NCI-H128 (cell line): ENCODE data around the gene COL9A1.
"Not testable (repeated sequence)": the region's sequence is repeated elsewhere in the genome, so short reads cannot be mapped to it uniquely, and the experiment has no call there.

Experiments used
- DNase-seq: peaks from one replicate; lab custom pipeline; 2025; ENCODE audit not compliant: unreplicated experiment; lab: John Stamatoyannopoulos, UW

Gene COL9A1

DNA sequence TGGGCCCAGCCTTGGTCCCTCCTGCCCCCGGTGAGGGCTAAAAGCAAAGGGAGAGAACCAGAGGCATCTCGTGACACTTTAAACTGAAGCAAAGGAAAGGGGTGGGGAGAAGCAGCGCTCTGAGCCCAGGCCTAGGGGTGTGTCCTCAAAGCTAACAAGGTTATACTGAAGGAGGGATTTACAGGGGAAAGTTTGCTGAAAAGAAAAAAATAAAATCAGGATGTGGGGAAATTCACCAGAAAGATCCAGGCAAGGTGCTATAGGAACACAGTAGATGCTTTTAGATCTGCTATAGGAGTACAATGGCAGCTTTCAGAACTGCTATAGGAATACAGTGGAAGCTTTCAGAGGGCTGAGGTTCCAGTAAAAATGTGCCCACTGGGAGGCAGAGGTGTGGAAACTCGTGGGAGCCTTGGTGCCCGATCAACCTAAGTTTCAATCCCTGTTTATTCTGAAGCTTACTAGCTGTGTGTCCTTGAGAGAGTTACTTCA, at the start of gene COL9A1:
Gene COL9A1 (minus strand): TSS at position 51 of the 492 bp plus-strand sequence. CDS start 160 bp downstream, outside the sequence.
- no peak for DNase-seq

DNA sequence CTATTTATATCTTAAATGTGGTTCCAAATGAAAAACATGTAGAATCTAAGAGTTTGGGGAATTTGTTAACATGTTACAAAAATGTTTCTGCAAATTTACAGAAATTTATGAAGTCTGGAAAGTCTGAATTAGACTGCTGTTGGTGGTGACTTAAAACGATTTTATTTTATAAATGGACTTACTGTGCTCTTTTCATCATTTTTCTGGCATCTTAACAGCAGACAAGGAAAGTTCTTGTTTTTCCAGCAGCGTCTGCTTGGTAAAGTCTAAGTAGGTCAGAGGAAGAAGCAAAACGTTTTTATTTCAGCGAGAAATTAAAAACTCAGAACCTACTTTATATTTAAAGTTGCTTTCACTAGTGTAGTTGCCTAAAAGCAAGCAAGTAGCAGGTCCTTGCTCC, 48.6 kb upstream of the COL9A1 start:
- no peak for DNase-seq

DNA sequence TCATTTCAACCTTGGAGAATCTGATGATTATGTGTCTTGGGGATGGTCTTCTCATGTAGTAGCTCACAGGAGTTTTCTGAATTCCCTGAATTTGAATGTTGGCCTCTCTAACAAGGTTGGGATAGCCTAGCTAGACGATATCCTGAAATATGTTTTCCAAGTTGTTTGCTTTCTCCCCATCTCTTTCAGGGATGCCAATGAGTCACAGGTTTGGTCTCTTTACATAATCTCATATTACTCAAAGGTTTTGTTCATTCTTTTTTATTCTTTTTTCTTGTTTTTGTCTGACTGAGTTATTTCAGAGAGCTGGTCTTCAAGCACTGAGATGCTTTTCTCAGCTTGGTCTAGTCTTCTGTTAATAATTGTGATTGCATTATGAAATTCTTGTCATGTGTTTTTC, 42.7 kb upstream of the COL9A1 start:
- no peak for DNase-seq

DNA sequence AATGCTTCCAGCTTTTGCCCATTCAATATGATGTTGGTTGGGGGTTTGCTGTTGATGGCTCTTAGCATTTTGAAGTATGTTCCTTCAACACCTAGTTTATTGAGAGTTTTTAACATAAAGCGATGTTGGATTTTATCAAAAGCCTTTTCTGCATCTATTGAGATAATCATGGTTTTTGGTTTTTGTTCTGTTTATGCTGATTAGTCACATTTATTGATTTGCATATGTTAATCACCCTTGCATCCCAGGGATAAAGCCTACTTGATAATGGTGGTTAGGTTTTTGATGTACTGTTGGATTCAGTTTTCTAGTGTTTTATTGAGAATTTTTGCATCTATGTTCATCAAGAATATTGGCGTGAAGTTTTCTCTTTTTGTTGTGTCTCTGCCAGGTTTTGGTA, 40.4 kb upstream of the COL9A1 start:
- no peak for DNase-seq

DNA sequence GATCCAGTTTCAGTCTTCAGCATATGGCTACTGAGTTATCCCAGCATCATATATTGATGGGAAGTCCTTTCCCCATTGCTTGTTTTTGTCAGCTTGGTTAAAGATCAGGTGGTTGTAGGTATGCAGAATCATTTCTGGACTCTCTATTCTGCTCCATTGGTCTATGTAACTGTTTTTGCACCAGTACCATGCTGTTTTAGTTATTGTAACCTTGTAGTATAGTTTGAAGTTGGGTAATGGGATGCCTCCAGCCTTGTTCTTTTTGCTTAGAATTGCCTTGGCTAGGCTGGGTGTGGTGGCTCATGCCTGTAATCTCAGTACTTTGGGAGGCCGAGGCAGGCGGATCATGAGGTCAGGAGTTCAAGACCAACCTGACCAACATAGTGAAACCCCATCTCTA, 36.9 kb upstream of the COL9A1 start:
- DNase-seq, result not testable (repeated sequence)

DNA sequence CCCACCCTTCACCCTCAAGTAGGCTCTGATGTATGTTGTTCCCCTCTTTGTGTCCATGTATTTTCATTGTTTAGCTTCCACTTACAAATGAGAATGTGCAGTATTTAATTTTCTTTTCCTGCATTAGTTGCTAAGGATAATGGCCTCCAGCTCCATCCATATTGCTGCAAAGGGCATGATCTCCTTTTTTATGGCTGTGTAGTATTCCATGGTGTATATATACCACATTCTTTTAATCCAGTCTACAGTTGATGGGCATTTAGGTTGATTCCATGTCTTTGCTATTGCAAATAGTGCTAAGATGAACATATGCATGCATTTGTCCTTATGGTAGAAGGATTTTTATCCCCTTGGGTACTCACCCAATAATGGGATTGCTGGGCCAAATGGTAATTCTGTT, 35.9 kb upstream of the COL9A1 start:
- no peak for DNase-seq

DNA sequence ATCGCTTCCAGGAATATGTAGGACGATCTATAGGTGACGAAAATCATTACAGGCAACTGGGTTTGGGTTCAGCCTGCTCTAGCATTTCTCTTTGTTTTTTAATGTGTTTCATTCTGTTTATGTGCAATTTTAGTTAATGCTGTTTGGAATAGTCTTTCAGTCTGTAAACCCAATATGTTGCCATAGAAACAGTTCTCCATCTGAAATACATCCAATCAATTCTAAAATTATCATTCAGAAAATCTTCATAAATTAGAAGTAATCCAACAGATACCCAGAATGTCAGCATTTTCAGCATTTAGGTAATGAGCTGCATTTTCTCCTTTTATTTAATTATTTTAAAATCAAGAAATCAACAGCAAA, 34.8 kb upstream of the COL9A1 start:
- DNase-seq, result no peak

DNA sequence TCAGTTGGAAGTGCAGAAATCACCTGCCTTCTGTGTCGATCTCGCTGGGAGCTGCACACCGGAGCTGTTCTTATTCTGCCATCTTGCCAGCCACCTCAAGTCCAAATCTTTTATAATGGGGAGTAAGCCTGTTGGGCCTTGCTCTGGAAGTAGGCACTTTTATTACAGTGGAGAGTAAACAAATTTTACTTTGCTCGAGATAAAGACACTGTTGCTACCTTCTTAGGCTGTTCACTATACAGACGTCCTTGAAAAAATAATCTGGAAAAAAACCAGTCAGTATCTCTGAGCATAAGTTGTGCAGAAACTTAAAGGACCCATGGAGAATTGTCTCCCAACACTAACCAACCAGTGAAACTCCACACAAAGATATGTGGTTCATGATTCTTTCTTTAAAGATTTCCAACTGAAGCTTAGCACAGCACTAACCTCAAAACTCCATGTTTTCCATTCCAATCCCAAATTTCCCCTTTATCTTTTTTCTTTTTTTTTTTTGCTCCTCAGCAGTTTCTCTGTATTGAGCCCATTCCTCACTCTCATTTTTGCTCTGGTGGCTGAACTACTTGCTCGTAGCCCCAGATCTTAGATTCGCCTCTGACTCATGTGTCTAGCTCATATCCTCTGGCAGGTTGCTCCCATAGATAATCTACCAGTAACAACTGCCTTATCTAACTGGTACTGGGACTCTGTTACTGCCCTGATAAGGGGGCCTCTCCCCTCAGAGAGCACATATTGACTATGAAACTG, 34.3 kb upstream of the COL9A1 start:
- DNase-seq, result no peak

DNA sequence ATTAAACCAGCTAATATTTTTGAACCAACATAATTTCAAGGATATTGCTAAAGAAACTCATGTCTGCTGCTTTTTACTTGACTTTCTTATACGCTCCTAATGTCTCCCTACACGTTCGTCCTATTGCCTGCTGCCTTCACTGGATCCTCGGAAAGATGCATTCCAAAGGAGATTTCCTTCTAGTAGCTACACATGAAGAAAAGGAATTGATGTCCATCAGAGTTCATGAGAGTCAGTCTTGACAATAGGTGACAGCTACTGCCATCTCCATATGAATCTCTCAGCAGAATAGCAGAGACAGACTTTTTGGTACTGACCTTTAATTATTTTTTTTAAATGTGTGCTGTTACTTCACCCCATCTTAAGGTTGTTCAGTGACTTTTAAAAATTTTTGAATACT, 24.2 kb upstream of the COL9A1 start:
- DNase-seq, result no peak

DNA sequence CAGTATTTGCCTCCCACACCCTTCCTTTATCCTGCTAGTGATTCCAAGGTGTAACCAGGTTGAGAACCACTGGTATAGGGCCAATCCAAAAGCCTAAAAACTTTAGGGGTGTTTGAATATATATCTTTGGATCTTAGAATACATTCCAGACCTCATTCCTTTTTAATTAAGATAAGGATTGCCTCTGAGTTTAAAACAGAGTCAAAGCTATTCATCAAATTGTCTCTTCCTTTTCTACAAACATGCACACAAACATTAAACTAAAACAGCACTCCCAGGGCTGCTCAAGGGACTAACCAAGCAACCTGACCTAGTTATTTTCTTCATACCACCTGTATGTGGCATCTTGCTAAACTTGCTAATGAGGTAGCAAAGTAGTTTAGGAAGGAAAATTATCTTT, 22.1 kb upstream of the COL9A1 start:
- DNase-seq, result no peak

DNA sequence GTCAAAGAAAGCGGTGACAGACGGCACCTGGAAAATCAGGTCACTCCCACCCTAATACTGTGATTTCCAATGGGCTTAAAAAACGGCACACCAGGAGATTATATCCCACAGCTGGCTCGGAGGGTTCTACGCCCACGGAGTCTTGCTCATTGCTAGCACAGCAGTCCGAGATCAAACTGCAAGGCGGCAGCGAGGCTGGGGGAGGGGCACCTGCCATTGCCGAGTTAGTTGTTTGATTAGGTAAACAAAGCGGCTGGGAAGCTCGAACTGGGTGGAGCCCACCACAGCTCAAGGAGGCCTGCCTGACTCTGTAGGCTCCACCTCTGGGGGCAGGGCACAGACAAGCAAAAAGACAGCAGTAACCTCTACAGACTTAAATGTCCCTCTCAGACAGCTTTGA, 14.9 kb upstream of the COL9A1 start:
- not testable (repeated sequence) for DNase-seq

DNA sequence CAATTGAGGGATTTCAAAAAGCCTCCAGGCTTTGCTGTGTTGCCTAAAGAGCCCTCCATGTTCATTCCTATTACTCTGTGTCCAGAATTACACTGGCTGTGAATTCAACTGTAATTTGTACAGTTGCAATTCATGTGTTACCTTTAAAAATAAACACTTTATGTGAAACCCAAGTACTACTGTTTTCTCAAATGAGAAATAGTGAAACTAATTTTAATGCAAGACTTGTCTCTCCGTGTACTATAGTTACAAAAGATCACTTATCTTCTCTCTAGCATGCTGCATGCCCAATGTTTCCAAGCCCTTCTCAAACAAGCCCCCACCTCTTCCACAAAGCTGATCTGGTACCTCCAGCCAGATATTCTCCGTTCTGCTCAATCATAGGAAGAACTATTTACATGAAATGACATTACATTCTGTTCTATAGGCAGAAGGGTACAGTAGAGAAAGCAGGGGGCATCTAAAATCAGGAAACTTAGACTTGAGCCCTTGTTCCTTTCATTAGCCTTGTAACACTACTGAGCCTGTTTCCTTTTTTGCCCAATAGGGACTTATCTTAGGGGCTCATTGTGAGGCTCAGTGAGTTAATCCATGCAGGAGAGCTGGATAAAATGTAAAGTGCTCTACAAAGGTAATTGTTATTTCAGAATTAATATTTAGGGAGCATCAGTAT, 12.3 kb upstream of the COL9A1 start:
- no peak for DNase-seq

DNA sequence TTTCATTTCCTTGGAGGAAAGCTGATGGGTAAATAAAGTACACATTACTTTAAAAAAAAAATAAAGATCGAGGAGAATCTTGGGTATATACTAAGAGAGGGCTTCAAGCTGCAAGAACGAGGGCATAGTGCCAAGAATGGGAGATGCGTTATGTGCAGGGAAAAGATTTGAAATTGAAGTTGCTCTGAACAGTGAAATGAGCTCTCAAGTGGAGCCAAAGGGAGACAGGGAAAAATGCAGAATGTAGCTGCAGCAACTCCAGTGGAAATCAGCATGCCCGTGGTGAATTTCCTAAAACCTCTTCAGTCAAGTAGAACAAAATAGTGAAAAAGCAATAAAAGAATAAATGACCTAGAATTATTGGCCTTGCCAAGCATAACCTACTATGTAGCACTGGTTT, 11.4 kb upstream of the COL9A1 start:
- DNase-seq, result no peak

DNA sequence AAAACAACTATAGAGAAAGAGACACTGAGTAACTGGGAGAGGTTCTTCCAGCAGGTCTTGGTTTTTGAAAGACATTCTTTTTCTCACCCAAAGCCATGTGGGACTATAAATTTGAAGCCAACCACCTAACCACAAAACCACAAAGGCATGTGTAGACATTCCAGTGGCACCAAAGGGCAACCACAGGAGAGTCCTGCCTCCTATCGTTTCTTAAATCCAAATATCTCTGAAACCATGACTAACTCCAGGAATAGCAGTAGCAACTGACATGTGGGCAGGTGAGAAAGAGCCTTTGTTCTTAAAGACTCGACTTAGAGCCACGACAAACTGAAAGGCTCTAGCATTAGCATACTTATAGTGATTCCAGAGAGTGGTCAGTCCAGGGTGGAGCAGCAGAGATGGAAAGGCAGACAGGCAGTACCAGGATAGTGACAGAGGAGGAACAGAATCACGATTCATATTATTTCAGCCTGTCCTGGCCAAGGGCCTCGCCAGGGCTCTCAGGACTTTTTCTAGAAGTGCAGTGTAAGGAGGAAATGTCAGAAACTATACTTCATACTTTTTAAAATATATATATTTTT, 9.4 kb upstream of the COL9A1 start:
- no peak for DNase-seq

DNA sequence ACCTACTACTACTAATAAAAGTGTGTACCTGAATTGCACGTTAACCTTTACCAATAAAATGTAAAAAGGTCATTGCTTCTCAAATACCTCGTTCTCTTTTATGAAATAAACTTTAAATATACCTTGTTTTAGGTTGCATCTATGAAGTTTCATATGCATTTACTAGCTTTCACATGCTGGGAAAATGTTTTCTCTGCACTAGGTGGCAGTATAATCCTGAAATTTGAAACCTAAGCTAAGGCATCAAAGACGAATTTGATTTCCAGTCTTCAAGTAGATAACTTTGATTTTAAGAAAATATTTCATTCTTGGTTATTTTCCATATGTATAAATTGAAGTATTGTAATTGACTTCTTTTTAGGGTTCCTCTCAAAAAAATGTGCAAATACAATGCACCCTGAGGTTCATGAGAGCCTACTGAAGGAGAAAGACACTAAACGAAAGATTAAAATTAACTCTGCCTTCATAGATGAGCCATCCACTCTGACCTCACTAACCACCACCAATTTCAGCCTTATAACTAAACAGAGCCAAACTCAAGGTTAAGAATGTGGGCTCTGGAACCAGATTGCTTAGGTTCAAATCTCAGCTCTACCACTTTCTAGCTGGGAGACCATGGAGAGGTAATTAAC, 7.3 kb upstream of the COL9A1 start:
- DNase-seq, result peak; percentile 5

DNA sequence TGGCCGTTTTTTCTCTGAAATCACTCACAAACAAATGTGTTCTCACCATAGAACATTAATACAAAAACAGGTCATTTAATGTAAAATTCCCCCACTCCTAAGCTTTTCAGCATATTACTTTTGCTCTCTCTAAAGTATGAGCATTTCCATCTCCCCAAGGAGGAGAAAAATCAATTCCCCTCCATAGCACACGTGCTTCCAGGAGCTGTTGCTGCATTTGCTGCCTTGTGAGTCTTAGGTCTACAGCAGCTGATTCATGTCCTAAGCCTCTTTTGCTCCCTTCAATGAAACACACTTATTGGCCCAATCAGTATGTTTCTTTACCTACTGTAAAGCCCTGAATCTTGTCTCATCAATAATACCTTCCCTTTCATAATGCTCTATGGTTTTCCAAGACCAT, 6.4 kb upstream of the COL9A1 start:
- no peak for DNase-seq

DNA sequence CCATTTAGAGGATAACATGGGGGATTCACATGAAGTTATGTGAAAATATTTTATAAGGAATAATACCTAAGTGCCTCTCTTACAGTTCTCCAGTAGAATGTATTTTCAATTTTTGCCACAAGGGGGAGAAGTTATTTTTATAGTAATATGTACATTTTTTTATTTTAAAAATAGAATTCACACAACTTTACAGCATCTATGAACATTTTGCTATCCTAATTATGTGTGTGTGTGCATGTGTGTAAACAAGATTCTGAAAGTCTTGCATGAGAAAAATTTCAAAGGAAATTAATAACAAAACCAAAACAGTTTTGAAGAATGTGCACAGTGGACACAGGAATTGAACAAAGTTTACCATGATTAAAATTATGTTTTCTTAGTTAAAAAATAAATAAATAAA, 5.3 kb upstream of the COL9A1 start:
- not testable (repeated sequence) for DNase-seq

DNA sequence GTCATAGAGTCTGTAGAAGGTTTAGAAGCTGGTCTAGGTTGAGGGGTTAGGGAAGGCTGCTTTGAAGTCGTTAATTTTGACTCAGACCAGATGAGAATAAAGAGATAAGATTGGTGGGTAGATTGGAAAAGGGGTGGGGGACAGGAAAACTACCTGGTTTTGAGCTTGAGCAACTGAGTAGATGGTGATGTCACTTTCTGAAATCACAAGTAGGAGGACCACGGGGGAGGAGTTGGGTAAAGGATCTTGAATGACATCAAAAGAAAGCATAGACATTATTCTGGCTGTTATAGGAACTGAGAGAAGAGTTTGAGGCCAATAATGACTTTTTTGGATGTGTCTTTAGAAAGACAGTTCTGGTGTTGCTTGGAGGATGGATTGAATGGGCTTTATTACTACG, 4.1 kb upstream of the COL9A1 start:
- no peak for DNase-seq

DNA sequence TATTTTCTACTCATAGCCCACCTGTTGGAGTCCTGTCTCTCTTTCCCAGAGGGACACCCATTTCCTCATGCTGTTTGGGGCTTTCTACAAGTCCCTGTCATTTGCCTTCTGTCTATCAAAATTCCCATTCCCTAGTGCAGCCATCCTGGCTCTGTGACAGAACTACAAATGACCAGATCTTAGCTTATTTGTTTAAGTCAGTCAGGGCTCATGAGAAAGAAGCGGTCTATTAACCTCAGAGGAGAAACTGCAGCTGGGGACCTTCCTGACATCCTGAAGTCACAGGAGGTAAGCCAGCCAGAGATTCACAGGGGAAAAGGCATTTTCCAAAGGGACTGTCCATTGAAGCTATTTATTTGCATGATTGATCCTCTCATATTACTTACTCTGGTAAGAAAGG, 1.7 kb upstream of the COL9A1 start:
- no peak for DNase-seq

DNA sequence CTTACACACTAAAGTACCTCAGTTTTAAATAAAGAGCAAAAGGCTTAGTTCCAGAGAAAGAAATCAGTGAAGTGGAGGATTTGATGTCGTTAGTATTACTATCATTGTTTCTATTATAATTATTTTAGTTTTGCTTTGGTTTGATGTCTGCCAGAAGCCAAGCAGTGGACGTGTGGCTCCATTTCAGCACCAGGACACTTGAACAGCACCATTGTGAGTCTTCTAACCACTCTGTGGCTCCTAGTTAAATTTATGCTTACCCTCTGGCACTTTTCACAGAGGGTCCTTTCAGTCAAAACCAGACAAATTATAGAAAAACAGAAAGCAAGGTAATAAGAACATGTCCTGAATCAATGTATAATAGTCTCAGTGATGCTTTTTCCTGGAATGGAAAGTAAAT, 3.4 kb downstream of the COL9A1 start:
- no peak for DNase-seq

DNA sequence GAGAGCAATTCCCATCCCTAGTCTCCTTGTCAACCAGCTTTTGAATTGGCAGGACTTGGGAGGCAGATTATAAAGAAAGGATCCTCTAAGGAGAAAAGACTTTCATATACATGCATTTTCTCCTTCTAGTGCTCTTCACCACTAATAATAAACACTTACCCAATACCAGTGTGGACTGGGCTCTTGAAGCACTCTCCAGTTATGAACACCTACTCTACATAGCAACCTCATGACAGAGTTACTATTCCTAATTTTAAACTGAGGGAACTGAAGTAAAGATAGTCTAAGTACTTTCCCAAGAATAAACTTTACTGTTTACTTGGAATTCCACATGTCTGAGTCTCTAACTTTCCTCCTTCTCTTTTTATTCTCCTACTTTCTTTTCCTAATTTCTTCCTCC, 4.8 kb downstream of the COL9A1 start:
- no peak for DNase-seq

DNA sequence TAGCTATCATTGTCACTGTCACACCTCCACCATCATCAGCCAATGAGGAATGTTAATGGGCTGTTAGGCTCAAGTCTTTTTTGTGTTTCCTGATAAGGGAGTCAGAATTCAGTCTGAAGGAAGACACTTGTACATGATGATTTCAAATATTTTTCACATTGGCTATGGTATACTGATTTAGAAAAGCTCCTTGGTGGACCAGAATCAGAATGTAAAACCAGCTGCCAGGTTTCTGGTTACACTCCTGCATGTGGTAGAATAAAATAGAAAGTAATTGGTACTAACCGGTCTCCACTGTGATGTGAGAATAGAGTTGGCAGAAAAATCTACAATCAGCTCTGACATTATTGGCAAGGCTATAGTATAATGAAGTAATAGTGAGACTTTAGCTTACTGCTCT, 10.7 kb downstream of the COL9A1 start:
- DNase-seq, result no peak
